Prostate gland (tissue), 2 donors: ENCODE results near the gene MLF1.

Experiments
- CTCF ChIP-seq, 4 experiments: fragments of 200-600 bp in 2 of 4; fragments of 450-650 bp in 2 of 4; sonication (generic) in 2 of 4; IDR thresholded peaks; 1 replicate in 3 of 4; 2 replicates in 1 of 4; pipeline ENCODE4 v1.5.1; 2016 to 2019; ENCODE audit warnings: antibody characterized with exemption in 4 of 4, mild to moderate bottlenecking in 2 of 4, moderate library complexity in 2 of 4
- POLR2A ChIP-seq: fragments of 450-650 bp; IDR thresholded peaks from one replicate; pipeline ENCODE4 v1.6.1; 2016; ENCODE audit warnings: antibody characterized with exemption, mild to moderate bottlenecking
- POLR2AphosphoS5 ChIP-seq: sonication (generic); formaldehyde crosslinking; IDR thresholded peaks from one replicate; pipeline ENCODE4 v1.6.1; 2017; ENCODE audit warnings: antibody characterized with exemption

GRCh38 chr3:158570999-158571702 lies at the start of gene MLF1:
- TF ChIP-seq CTCF (IDR thresholded peaks at IDR 0.05), result peak in 2 of 4 experiments; percentile 19 to 27
- peak; percentile 78 for TF ChIP-seq POLR2A
- peak; percentile 92 for TF ChIP-seq POLR2AphosphoS5
